Measurements from ENCODE around the gene RNF13.
"Not testable (repeated sequence)": the region's sequence is repeated elsewhere in the genome, so short reads cannot be mapped to it uniquely, and the experiment has no call there.

RNF13 gene

DNA sequence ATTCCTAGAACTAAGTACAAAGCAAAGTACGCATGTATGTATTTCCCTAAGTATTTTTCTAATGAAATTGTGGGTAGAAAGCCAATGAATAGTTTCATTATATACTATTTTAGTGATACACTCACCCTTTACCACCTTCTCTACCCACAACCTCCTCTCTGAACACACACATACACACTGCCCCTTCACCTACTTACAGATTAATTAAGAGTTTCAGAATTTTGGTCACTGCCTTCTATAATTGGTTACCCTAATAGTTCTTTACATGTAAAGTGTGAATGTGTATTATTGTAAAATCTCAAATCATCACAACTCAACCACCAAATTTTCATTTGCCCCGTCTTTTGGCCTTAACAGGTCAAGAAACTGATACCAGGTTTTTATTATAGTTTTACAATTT, 150.5 kb downstream of the RNF13 start:
- no peak for DNase-seq

DNA sequence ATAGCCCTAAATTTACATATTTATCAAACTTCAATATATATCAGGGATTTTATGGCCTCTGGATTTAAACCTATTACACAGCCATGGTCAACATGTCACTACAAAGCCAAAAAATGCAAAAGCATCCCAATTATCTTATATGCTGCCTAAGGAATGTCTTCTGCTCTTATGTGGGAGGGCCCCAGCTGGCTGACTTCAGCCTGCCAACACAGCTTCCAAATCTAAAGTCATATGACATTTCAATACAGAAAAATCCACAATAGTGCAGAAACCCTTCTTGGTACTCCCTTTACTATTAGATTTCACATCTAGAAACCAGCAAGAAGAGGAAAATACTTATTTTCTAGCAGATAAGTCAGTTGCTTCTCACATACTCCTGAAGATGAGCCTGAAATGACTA, 151.3 kb downstream of the RNF13 start:
- no peak for DNase-seq

DNA sequence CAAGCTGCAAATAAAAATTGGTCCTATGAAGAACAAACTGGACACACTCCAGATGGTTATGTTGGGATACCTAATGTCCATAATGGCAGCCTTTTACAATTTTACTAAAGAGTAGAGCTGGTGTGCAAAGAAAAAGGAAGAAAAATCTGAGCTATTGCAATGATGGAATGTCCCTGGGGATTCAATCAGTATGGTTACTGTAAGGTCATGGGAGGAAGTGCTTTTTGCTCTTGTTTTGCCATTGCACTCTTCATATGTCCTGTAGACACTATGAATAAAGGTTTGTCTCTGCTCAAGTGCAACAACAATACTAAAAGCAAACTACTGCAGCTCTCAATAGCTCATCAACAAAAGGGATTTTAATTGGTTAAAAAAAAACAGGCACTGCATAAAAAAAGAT, 152.3 kb downstream of the RNF13 start:
- DNase-seq = no peak

DNA sequence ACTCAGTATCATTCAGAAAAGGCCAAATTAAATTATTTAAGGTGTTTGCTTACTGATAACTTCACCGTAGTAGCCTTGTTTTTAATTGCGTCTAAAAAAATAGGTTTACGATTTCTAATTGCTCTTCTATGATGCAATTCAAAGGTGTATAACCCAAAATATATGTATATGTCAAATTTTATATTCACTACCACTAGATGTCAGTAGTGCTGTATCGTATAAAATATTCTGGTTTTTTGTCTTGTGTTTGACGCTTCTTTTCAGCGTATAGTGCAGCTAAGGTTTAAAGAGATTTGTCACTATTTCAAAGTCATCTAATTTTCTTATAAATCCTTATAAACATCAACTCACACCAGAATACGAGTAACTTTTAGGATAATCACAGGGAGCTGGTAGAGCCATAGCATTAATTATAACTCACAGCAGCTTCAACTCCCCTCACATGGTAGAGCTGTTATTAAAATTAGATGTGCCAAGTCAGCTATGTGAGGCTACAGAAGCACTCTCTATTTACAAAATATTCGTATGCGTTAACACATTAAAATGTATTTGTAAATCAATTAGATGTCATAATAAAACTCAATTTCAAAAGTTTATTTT, 154.2 kb downstream of the RNF13 start:
- no peak for DNase-seq

DNA sequence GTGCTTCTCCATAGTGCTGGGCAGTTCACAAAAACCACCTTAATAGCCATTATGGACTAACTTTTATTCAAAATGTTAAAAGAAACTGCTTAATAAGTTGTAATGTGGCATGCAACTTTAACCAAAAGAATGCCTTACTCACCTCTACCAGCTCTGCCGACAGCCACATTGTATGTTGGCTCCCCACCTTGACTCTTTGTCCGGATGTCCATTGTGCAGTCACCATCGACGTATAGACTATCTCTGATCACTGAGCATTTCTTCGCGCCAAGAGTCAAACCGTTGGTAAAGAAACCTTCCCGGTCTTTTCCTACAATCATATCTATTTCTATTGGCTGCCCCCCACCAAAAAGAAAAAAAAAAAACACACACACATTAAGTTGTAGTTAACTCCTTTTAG, 155.2 kb downstream of the RNF13 start:
- no peak for DNase-seq

DNA sequence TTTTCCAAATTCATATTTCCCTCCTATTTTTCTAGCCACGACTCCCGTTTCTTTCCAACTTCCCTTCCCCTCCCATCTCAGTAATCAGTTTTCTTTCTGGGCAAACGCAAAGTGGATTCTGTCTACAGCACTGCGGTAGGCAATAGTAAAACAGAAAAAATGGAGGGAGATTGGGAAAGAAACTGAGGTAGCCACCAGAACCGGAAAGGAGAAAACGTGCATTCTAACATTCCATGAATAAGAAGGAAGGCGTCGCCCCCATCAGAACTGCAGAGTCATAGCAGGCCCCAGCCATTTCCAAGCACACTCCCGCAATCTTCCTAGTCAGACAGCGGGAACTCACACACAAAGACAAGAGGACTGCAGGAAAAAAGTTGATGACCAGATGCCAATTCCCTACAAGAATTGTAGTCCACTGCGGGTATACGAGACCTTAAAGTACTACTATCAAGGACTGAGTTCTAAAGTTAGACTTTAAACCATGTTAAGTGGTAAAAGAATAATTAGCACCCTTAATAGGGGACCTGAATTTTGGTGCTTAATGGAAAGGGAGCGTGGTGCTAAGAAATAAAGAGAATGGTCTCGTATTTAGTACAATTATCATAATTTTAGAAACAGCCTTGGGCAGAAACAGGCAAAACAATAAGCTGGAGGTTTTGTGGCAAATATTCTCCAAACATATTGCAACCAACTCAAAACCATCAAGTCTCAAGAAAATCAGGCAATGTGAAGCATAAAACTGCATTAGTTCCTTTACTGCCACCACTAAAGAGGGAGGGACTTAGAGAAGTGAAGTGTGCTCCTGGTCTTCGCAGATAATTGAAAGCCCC, 156.3 kb downstream of the RNF13 start:
- no peak for DNase-seq

DNA sequence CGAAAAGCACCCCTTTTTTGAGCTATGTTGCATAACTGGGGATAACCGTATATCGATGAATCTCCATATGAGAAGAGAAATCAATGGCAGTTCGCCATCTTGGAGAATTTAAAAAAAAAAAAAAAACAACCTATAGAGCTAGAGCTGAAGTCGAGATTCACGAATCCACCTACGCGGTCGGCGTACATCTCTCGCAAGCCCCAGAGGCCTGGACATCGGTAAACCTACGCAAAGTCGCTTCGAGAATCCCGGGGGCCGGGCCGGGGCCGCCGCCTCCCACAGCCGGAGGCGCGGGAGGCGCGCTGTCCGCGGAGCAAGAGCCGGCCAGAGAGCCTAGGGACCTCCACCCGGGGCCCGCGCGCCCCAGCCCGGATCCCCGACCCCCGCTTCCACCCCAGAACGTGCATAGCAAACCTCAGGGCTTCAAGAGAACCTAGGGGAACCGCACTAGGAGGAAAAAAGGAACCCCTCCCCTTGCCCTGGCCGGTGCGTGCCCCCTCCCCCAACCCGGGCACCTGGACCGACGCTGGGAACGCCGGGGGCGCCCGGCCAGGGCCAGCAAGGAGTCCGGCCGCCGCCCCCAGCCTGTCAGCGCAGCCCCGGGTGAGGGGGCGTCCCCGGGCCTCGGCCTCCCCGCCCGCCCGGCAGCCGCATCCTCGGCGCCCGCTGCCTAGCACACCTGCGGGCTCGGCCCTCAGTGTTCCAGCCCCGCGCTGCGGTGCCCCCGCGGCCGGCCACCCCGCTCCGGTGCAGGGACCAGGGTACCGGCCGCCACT, 157.1 kb downstream of the RNF13 start:
- peak; percentile 84 for DNase-seq

DNA sequence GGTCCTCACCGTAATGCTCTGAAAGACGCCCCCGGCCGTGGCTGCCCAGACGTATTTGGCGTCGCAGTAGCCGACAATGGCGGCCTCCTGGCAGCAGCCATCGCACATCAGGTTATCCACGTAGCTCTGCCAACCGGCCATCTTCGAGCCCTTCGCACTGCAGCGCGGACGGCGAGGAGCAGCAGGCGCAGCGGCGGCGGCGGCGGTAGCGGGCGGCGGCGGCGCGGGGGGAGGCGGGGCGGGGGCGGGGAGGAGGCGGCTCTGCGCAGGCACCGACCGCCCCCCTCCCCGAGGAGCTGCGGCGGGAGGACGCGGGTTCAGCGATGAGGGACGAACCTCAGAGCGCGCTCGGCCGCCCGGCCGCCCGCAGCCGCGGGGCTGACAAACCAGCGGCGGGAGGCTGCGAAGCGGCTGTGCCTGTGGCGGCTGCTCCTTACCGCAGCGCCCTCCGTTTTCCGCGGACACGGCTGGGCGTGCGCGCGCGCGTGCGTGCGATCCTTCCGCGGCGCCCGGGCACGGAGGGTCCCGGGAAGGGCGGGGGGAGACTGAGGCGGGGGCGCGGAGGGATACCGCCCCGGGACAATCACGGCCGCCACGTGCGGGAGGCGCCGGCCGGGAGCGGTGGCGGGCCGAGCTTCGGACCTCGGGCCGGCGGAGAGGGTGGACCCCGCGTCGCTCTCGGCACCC, 157.8 kb downstream of the RNF13 start, which contains the start of gene PFN2:
TSS of gene PFN2 (minus strand) at position 180 of the 687 bp plus-strand sequence. CDS start at position 141, 39 bp downstream.
- peak; percentile 76 for DNase-seq

DNA sequence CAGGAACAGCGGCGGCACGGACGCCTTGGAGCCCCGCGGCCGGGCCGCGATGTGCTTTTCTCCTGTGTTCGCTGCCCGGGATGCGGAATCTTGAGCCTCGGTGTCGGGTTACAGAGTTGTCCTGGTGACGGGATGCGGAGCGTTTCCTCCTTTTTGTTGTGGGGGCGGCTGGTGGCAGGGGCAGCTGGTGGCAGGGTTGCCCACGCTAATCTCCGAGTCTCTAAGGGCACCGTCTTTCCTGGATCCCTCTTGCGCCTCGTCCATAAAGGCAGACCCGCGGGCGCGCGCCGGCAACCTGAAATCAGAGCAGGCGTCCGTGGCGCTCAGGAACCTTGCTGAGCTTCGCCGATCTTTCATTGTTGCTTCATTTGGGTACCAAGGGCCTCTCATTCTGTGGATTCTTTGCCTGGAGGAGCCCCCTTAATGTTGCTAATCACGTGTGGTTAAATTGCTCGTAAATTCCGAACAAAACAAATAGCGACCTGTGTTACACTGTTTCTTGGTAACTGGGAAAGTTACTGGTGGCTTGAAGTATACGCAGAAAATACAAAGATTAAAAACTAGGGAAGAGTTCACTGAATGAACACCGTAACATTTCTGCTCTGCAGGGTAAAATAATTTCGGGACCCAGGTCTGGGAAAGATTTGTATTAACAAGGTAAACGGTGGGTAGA, 158.5 kb downstream of the RNF13 start:
- peak; percentile 51 for DNase-seq

DNA sequence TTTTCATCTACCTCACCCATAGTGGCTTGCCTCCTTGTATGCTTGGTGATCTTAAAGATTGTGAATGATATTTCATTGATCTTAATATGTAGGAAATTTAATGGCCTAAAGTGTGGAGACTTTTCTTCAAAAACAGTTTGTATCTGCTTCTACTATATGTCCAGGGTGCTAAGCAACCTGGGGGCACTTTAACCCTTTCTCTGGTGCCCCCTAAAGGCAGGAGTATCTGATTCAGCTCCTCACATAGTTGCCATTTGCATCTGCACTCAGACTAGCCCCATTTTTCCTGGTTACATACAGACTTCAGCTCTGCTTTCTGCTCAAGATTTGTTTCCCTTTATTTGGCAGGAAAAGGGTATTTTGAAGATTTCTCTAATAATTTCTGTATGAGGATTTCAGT, 162.9 kb downstream of the RNF13 start:
- no peak for DNase-seq

DNA sequence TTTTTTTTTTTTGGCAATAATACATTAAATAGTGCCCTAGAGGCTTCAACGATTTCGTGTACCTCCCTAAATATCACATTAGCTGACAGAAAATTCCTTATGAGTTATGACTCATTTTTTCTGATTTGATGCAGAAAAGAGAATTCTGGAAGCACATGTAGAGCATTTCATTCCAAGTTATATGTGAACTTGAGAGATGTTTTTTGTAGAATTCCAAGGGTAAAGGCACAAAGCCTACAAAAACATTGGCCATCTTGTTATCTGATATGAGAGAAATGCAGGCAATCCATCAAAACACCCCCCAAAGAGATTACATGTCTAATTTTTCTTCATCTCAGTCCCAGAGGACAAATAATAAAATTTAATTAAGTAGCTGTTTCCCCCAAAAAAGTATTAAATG, 164.4 kb downstream of the RNF13 start:
- DNase-seq = no peak

DNA sequence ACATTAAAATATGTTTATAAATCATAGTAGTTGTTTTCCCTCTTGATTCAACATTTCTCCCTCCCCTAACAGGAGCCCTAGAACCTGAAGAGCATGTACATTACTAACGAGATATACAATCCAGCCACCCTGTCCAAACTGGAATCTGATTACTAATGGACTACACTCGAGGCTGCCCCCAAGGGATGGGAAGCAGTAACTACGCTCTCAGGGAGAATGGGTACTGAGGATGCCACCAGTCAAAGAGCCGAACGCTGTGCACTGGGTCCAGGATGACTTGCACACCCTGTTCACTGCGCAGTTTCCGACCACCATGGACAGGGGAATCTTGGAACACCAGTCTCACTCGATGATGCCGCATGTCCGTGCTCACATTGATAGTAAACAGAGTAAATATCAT, 169.0 kb downstream of the RNF13 start:
- DNase-seq = not testable (repeated sequence)

DNA sequence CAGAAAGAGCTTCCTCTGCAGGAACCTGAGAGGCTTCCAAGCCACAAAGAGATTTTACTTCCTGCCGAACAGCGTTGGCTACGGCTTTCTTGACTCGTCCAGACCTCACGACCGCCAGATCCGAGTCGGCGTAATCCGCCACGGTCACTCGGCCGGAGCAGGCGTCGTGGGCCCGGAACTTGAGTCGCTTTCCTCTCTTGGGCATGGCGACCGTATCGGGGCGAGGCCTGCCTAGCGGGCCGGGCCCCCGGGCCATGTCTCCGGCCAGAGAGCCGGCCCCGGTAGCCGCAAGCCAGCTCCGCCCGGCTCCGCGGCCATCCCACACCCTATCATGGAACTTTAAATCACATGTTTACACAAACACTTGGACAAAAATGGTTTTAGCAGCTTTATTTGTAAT, 170.0 kb downstream of the RNF13 start:
- not testable (repeated sequence) for DNase-seq

DNA sequence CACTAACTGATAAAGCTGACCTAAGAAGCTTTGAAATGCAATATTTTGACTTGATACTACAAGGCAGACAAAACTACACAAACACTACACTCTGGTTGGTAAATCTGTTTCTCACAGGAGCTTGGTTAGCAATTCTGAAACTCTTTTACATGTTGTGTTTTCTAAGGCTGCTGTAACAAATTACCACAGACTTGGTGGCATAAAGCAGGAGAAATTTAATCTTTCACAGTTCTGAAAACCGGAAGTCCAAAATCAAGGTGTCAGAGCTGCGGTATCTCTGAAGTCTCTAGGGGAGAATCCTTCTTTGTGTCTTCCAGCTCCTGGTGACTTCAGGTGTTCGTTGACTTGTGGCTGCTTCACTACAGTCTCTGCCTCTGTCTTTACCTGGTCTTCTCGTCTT, 170.6 kb downstream of the RNF13 start:
- DNase-seq = no peak

DNA sequence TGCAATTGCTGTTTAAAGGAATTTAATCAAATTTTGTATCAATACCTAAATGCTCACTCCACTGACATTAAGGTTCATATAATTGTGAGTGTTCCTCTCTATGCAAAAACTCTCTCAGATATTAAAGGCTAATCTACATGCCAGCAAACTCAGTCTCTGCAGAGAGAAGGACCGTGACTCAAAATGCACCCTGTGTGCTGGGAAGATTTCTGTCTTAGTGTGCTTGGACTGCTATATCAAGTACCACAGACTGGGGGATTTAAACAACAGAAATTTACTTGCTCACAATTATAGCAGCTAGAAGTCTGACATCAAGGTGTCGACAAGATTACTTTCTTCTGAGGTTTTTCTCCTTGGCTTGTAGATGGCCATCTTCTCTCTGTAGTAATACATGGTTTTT, 176.3 kb downstream of the RNF13 start:
- no peak for DNase-seq

DNA sequence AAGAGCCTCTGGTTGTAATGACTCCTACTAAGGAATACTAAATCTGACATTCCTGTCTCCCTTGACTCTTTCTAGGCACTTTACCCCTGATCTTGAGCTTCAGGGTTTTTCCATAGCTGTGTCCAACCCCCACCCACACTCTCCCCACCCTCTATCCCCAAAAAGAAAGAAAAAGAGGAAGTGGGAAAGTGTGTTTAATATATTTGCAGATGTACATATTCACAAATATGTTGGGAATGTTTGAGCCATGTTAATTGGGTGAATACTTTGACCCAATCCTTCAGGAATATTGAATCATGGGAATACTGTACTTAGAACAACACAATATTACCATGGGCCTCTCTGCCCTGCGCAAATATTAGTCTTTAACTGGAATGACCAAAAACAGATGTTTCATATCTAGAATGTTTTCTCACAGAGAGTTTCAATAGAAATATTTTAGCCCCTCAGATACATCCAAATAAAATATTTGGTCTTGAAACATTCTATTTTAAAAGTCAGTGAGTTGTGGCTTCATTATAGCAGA, 177.5 kb downstream of the RNF13 start:
- DNase-seq = no peak

DNA sequence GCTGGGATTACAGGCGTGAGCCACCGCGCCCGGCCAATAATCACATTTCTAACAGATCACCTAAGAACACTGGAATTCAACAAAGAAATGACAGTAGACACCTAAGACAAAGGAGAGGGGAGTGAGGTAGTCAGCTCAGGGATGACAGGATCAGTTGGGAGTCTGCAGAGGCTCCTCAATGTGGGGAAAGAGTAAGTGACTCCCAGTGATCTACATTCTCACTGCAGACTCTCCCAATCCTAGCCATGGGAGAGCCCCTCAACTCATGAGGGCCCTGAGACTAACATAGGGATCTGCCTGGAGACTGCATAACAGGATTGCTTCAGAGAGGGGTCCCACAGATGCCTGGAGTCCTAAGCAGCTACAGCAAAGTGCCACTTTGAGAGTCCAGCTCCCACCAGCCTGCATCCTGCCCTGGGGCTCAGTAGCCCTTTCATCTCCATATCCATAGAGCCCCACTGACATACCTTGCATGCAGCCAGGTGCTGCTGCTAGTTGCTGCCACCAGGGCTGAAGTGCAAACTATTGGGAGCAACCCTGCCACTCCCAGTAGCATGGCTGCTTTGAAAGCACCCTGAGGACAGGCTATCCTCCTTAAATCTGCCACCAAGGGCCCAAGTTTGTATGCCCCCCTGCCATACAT, 179.5 kb downstream of the RNF13 start:
- DNase-seq = no peak

DNA sequence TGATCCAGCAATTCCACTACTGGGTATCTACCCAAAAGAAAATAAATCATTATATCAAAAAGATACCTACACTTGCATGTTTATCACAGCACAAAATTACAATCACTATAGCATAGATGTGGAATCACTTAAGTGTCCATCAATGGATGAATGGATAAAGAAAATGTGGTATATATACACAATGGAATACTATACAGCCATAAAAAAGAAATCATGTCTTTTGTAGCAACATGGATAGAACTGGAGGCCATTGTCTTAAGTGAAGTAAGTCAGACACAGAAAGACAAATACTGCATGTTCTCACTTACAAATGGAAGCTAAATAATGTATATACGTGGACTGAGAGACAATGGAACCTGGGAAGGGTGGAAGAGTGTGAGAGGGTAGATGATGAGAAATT, 185.9 kb downstream of the RNF13 start:
- DNase-seq = no peak

DNA sequence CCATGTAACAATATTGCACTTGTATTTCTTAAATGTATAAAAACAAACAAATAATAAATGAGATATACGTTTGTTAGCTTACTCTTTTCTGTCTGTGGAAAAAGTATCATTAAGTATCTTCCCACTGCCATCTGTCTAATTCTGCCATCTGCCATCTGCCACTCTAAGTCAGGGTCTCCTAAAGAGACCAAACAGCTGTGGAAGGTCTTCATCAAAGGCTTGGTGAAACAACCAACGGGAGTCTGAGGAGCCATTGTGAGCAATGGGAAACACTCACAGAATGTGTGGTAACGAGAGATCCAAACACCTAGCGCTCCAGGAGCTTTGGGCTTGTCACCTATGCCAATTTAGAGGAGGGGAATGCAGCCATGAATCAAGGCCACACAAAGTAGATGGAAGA, 186.4 kb downstream of the RNF13 start:
- no peak for DNase-seq

DNA sequence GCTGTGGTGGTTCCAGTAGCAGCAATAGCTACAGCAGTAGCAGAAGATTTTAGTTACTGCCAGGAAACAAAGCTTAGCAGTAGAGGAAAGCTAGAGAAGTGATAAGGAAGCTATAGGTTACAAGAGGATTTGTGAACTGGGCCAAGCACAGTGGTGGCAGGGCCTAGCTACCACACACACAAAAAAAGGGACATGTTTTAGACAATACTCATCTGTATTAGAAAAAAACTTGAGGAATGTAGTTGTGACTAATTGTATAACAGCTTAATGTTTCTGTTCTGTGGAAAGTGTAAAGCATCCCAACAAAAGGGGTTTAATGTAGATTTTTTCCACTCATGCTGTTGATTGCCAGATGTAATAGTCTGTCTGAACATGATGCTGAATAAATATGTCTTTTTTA, 187.6 kb downstream of the RNF13 start:
- no peak for DNase-seq

DNA sequence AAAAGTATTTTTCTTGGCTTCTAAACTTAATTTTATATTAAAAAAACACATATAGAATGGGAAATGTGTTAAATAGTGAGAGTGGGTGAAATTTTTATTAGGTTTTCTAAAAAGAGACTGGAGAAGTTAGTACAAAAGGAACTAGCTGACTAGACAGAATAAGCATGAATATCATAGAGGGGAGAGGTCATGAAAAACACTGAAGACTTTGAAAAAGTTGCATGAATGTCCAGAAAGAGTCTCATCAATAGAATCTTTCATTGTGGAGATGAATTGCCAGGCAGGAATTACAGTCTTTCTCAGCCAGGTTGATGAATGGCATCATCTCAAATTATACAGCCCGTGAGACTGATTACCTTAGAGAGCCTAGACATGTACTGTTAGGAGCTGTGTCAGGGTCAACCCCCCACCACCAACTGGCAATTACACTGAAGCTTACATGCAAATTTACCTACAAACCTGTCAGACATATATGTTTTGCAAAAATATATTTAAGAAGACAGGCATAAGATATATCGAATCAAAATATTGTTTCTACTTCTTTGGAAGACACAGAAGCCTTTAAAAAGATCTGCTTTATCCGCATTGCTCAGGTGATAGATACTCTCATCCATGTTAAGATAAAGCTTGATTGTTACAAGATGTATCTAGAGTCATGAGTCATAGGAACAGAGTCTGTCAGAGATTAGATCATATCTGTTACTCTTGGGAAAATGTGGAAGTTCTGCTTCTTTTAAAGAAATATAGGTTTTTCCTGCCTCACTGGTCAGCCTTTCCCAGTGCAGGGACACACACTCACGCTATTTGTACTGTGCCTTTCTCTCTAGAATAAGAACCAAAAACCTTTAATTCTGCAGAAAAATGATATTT, 192.5 kb downstream of the RNF13 start:
- DNase-seq = no peak

Data from CD4-positive, alpha-beta T cell treated with Interleukin-17A for 4 hours (primary cell).